Fibroblast of the aortic adventitia (primary cell): Measurements from ENCODE around the gene IL17D. TPM values are rescaled to one million over a fixed set of nuclear protein-coding genes. Genes with fewer than 3 reads are reported as not detected.
"Not testable (repeated sequence)": the region's sequence is repeated elsewhere in the genome, so short reads cannot be mapped to it uniquely, and the experiment has no call there.

ENCODE experiments used
- DNase-seq: peaks from one replicate; pipeline ENCODE4 v3.0.0-alpha.2; 2010; ENCODE audit warnings: low read depth
- H3K4me3 ChIP-seq: 2 replicates; pipeline ENCODE4 v1.5.1; 2011; ENCODE audit warnings: low read depth, mild to moderate bottlenecking, control low read depth, low read length, moderate library complexity
- CTCF ChIP-seq: IDR thresholded peaks from 2 replicates; pipeline ENCODE4 v1.5.1; 2011; ENCODE audit warnings: mild to moderate bottlenecking, low read length, control low read depth, inconsistent platforms; ENCODE audit not compliant: insufficient read depth
- total RNA-seq: library from RNA; depleted of rRNA; stranded (reverse); fragments of >200 nt; gene quantifications from 2 replicates; pipeline ENCODE4 v1.2.3, GENCODE V29; 2012; ENCODE audit warnings: low replicate concordance

IL17D gene
- total RNA-seq, 1 donor: 5.0 TPM

- H3K4me3 ChIP-seq: no peak overlapping the region
- no peak for TF ChIP-seq CTCF
Measured at GRCh38 chr13:20740021-20740420, 36.5 kb downstream of the IL17D start.

GRCh38 chr13:20743830-20744404, 40.4 kb downstream of the IL17D start:
- H3K4me3 ChIP-seq, DNase-seq: not testable (repeated sequence)

More at GRCh38 chr13:20740021-20740420, 36.5 kb downstream of the IL17D start:
- no peak for DNase-seq

GRCh38 chr13:20749377-20749776, 45.9 kb downstream of the IL17D start:
- no peak overlapping the region for H3K4me3 ChIP-seq
- no peak for TF ChIP-seq CTCF
- no peak for DNase-seq

DNA sequence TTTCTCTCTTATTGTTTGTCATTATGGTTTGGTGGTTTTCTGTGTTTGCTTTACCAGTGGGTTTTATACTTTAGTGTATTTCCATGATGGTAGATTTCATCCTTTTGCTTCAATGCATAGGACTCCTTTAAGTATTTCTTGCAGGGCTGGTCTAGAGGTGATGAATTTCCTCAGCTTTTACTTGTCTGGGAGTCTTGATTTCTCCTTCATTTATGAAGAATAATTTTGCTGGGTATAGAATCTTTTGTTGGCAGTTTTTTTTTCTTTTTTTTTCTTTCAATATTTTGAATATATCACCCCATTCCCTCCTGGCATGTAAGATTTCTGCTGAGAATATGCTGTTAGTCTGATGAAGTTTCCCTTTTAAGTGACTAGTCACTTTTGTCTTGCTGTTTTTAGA, 50.5 kb downstream of the IL17D start:
- H3K4me3 ChIP-seq: no peak overlapping the region
- no peak for DNase-seq
- no peak for TF ChIP-seq CTCF

DNA sequence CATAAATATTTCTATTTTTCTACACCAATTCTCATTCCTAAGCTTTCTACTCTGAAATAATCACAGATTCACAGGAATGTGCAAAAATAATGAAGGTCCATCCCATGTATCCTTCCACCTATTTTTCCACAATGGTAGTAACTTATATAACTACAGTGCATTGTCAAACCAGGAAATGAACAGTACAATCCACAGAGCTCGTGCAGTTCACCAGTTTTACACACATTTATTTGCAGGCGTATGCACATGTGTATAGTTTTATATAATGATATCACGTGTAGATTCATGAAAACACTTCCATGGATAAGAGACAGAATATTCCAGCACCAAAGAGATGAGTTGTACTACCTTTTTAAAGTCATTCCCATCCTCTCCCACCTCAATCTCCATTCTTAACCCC, 57.4 kb downstream of the IL17D start:
- no peak for TF ChIP-seq CTCF

DNA sequence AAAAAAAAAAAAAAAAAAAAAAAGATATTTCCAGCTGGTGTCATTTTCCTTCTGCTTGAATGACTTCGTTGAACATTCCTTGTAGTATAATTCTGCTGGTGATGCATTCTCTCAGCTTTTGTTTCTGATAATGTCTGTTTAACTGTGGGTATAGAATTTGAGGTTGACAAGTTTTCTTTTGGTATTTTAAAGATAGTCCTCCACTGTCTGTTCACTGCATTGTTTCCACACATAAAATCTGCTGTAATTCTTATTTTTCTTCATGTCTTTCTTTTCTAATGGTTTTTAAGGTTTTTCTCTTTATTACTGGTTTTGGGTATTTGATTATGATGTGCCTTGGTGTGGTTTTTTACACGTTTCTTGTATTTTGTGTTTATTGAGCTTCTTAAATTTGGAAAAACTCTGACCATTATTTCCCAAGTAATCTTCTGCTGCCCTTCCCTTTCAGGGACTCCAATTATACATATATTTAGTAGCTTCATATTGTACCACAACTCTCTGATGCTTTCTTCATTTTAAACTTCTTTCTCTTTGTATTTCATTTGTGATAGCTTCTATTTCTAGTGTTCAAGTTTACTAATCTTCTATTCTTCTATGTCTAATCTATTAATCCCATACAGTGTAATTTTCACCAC, 63.9 kb downstream of the IL17D start:
- H3K4me3 ChIP-seq: no peak overlapping the region
- DNase-seq: no peak
- TF ChIP-seq CTCF: no peak

More for the DNA sequence above, 57.4 kb downstream of the IL17D start:
- DNase-seq: no peak
- H3K4me3 ChIP-seq: no peak overlapping the region

DNA sequence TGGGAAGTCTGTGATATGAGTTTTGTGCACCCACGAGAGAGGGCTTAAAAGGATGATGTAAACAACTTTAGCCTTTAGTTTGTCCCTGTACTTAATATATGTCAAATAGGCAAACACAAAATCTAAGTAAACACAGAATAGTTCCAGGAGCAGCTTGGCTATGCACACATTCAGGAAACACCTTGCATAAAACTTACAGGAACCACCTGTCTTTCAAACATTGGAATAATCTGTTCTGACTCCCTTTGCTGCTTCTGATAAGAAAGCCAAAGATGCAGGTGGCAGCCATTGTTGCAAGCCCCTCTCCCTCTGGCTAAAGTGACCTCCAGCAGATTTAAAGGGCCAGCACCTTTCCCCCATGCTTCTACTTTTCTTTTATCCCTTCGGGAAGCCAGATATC, 65.6 kb downstream of the IL17D start:
- no peak for TF ChIP-seq CTCF

More for the DNA sequence above, 65.6 kb downstream of the IL17D start:
- H3K4me3 ChIP-seq: no peak overlapping the region
- no peak for DNase-seq
